HG03060 (cell line): ENCODE results near the gene COX10.
"Not testable (repeated sequence)": the region's sequence is repeated elsewhere in the genome, so short reads cannot be mapped to it uniquely, and the experiment has no call there.

Experiments used
- ATAC-seq: cut with Tn5 transposase; IDR thresholded peaks from one replicate; pipeline ENCODE4 v1.9.1; 2021; ENCODE audit warnings: low read depth, moderate number of reproducible peaks; ENCODE audit not compliant: unreplicated experiment

COX10 gene

GRCh38 chr17:14236032-14236431, 166.7 kb downstream of the COX10 start:
- not testable (repeated sequence) for ATAC-seq

- not testable (repeated sequence) for ATAC-seq
Observed at GRCh38 chr17:14236762-14237161, 167.5 kb downstream of the COX10 start, which contains the start of gene CDRT15. Gene CDRT15 (minus strand): TSS chr17:14236862. CDS start chr17:14236833, 29 bp downstream.

GRCh38 chr17:14239271-14239670, 170.0 kb downstream of the COX10 start:
- ATAC-seq, result not testable (repeated sequence)

- no peak for ATAC-seq
Observed at GRCh38 chr17:14245002-14245401, 175.7 kb downstream of the COX10 start.

GRCh38 chr17:14245629-14246028, 176.3 kb downstream of the COX10 start:
- no peak for ATAC-seq
